Measurements from ENCODE around the gene EEF1A2.

Gene EEF1A2
- total RNA-seq: 0.77 to 3.9 (median 1.2) reads per million in 3 donors

DNA sequence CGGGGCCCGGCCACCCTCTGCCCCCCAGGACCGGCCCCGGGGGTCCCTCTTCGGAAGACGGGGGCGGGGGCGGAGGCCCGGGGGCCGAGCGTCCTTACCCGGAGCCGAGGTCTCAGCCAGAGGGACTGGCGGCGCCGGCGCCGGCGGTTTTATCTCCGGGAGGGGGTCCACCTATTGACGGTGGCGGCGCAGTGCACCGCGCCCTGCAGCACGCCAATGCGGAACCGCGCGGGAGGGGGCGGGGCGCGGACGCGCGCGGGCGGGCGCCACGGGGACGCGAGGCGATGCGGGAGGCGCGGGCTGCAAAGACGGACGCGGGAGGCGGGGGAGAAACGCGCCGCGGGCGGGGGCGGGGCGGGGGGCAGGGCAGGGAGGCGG lies at the start of gene EEF1A2:
Gene EEF1A2, minus strand, starts transcription at position 124 of the 378 bp plus-strand sequence. CDS start 1,320 bp downstream, outside the sequence.
- DNase-seq: peak; percentile 43 to 47 (median 47)

DNA sequence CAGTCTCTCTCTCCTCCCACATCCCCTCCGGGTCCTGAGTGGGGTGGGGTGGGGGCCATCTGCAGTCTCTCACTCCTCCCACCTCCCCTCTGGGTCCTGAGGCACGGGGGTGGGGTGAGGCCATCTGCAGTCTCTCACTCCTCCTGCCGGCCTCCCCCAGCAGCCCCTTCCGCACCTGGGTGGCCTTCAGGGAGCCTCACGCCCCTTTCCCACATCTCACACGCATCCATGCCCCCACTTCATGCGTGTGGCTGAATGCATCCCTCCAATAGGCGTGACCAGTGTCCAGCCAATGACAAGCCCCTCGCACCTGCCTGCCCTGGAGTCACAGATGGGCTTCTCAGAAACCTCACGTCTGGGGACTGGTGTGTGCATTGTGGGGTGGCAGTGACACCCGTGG lies 49.7 kb upstream of the EEF1A2 start:
- Histone ChIP-seq H3K4me1 (ENCODE audit: control insufficient read depth, insufficient read depth, low read length, poor library complexity, severe bottlenecking) (peaks cover 13% of the 10 kb centered on the region), H3K9me3 (ENCODE audit: control insufficient read depth, low read length) (no peaks in the 10 kb centered on the region), H3K27me3 (replicated peaks; ENCODE audit: control insufficient read depth, insufficient read depth, low read length, poor library complexity, severe bottlenecking) (peaks cover 3% of the 10 kb centered on the region), H3K27ac (ENCODE audit: insufficient read depth, low read length, poor library complexity, severe bottlenecking) (no peak overlapping the region), H3K36me3 (ENCODE audit: control insufficient read depth, insufficient read depth, low read length) (no peaks in the 10 kb centered on the region), H3K4me3 (ENCODE audit: insufficient read depth, low read depth, low read length, poor library complexity, severe bottlenecking) (no peak overlapping the region)
- DNase-seq: no peak

More for the DNA sequence above, at the start of gene EEF1A2:
- peaks cover 24% of the 10 kb centered on the region for H3K27me3 ChIP-seq (replicated peaks; ENCODE audit: control insufficient read depth, insufficient read depth, low read length, poor library complexity, severe bottlenecking)
- no peaks in the 10 kb centered on the region for H3K9me3 ChIP-seq (ENCODE audit: control insufficient read depth, low read length)
- peak within 1 kb of the TSS; percentile 37 for H3K4me3 ChIP-seq (ENCODE audit: insufficient read depth, low read depth, low read length, poor library complexity, severe bottlenecking)
- no peak within 1 kb of the TSS for H3K27ac ChIP-seq (ENCODE audit: insufficient read depth, low read length, poor library complexity, severe bottlenecking)
- peaks cover 21% of the 10 kb centered on the region for H3K4me1 ChIP-seq (ENCODE audit: control insufficient read depth, insufficient read depth, low read length, poor library complexity, severe bottlenecking)
- no peaks in the 10 kb centered on the region for H3K36me3 ChIP-seq (ENCODE audit: control insufficient read depth, insufficient read depth, low read length)

- H3K36me3 ChIP-seq (ENCODE audit: control insufficient read depth, insufficient read depth, low read length): no peaks in the 10 kb centered on the region
- no peaks in the 10 kb centered on the region for H3K9me3 ChIP-seq (ENCODE audit: control insufficient read depth, low read length)
- H3K4me3 ChIP-seq (ENCODE audit: insufficient read depth, low read depth, low read length, poor library complexity, severe bottlenecking): no peak within 1 kb of the TSS
- peaks cover 3% of the 10 kb centered on the region for H3K27me3 ChIP-seq (replicated peaks; ENCODE audit: control insufficient read depth, insufficient read depth, low read length, poor library complexity, severe bottlenecking)
- H3K4me1 ChIP-seq (ENCODE audit: control insufficient read depth, insufficient read depth, low read length, poor library complexity, severe bottlenecking): peaks cover 9% of the 10 kb centered on the region
- H3K27ac ChIP-seq (ENCODE audit: insufficient read depth, low read length, poor library complexity, severe bottlenecking): no peak within 1 kb of the TSS
- no peak for DNase-seq
Measured at GRCh38 chr20:63547725-63548480, 49.0 kb upstream of the EEF1A2 start, which contains the start of gene SRMS. SRMS (minus strand) TSS chr20:63547749; CDS start chr20:63547463, 286 bp downstream.

DNA sequence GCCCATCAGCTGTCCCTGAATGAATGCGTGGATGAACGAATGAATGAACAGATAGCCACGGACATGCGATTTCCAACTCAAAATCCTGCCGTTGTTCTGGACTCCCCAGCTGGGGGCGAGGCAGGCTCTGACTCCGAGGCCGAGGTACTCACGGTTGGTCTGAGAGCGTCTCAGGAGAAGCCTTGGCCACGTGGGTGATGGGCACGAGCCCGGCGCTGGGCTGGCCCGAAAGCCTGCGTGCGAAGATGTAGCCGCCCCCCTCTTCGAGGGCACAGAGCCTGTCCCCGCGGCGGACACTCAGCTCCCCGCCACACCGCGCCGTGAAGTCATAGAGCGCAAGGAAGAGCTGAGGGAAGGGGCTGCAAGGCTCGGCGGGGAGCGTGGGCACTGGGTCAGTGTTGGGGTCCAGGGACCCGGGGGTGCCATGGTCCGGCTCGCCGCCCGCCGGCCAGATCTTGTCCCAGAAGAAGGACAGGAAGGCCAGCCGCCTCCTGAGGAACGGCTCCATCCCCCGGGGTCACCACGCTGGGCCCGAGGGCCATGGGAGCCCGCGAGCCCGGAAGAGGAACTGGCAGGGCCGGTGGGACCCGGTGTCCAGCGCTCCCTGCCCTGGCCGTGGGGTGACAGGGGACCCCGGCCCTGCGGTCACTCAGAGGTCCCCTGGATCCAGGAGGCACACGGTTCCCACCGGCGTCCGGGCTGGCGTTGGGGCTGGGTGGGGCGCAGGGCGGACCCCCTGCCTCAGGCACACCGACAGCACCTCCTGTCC lies 48.3 kb upstream of the EEF1A2 start:
- H3K4me3 ChIP-seq (ENCODE audit: insufficient read depth, low read depth, low read length, poor library complexity, severe bottlenecking): no peak overlapping the region
- no peaks in the 10 kb centered on the region for H3K36me3 ChIP-seq (ENCODE audit: control insufficient read depth, insufficient read depth, low read length)
- H3K4me1 ChIP-seq (ENCODE audit: control insufficient read depth, insufficient read depth, low read length, poor library complexity, severe bottlenecking): peaks cover 2% of the 10 kb centered on the region
- H3K27me3 ChIP-seq (replicated peaks; ENCODE audit: control insufficient read depth, insufficient read depth, low read length, poor library complexity, severe bottlenecking): peaks cover 3% of the 10 kb centered on the region
- no peak for DNase-seq
- H3K27ac ChIP-seq (ENCODE audit: insufficient read depth, low read length, poor library complexity, severe bottlenecking): no peak overlapping the region
- no peaks in the 10 kb centered on the region for H3K9me3 ChIP-seq (ENCODE audit: control insufficient read depth, low read length)

GRCh38 chr20:63546256-63546955 lies 47.5 kb upstream of the EEF1A2 start:
- DNase-seq: no peak
- H3K9me3 ChIP-seq (ENCODE audit: control insufficient read depth, low read length): no peaks in the 10 kb centered on the region
- no peak overlapping the region for H3K4me3 ChIP-seq (ENCODE audit: insufficient read depth, low read depth, low read length, poor library complexity, severe bottlenecking)
- H3K36me3 ChIP-seq (ENCODE audit: control insufficient read depth, insufficient read depth, low read length): no peaks in the 10 kb centered on the region
- no peaks in the 10 kb centered on the region for H3K4me1 ChIP-seq (ENCODE audit: control insufficient read depth, insufficient read depth, low read length, poor library complexity, severe bottlenecking)
- peaks cover 3% of the 10 kb centered on the region for H3K27me3 ChIP-seq (replicated peaks; ENCODE audit: control insufficient read depth, insufficient read depth, low read length, poor library complexity, severe bottlenecking)
- H3K27ac ChIP-seq (ENCODE audit: insufficient read depth, low read length, poor library complexity, severe bottlenecking): no peak overlapping the region

DNA sequence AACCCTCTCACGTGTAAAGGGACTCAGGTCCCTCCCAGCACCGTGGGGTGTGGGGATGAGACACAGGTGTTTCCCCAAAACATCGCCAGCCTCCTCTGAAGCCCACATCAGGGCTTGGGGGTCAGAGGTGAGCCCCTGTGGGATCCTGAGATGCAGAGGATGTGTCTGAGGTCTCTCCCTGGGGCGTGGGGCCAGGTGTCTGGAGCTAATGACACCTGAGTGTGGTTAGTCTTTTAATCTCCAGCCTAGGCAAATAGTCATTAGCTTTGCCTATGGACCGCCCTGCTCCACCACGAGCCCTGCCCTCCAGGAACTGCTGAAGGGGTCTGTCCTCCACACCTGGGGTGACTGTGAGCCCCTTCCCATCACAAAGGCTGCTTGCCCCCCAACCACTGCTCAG lies 46.9 kb upstream of the EEF1A2 start:
- Histone ChIP-seq H3K36me3 (ENCODE audit: control insufficient read depth, insufficient read depth, low read length) (no peaks in the 10 kb centered on the region), H3K9me3 (ENCODE audit: control insufficient read depth, low read length) (no peaks in the 10 kb centered on the region), H3K4me3 (ENCODE audit: insufficient read depth, low read depth, low read length, poor library complexity, severe bottlenecking) (no peak overlapping the region), H3K27me3 (replicated peaks; ENCODE audit: control insufficient read depth, insufficient read depth, low read length, poor library complexity, severe bottlenecking) (peaks cover 3% of the 10 kb centered on the region), H3K4me1 (ENCODE audit: control insufficient read depth, insufficient read depth, low read length, poor library complexity, severe bottlenecking) (no peaks in the 10 kb centered on the region), H3K27ac (ENCODE audit: insufficient read depth, low read length, poor library complexity, severe bottlenecking) (no peak overlapping the region)
- no peak for DNase-seq

GRCh38 chr20:63544958-63545516 lies 46.2 kb upstream of the EEF1A2 start:
- Histone ChIP-seq H3K27ac (ENCODE audit: insufficient read depth, low read length, poor library complexity, severe bottlenecking) (no peak overlapping the region), H3K36me3 (ENCODE audit: control insufficient read depth, insufficient read depth, low read length) (no peaks in the 10 kb centered on the region), H3K27me3 (replicated peaks; ENCODE audit: control insufficient read depth, insufficient read depth, low read length, poor library complexity, severe bottlenecking) (peaks cover 2% of the 10 kb centered on the region), H3K4me3 (ENCODE audit: insufficient read depth, low read depth, low read length, poor library complexity, severe bottlenecking) (no peak overlapping the region), H3K9me3 (ENCODE audit: control insufficient read depth, low read length) (no peaks in the 10 kb centered on the region), H3K4me1 (ENCODE audit: control insufficient read depth, insufficient read depth, low read length, poor library complexity, severe bottlenecking) (no peaks in the 10 kb centered on the region)
- DNase-seq: no peak

DNA sequence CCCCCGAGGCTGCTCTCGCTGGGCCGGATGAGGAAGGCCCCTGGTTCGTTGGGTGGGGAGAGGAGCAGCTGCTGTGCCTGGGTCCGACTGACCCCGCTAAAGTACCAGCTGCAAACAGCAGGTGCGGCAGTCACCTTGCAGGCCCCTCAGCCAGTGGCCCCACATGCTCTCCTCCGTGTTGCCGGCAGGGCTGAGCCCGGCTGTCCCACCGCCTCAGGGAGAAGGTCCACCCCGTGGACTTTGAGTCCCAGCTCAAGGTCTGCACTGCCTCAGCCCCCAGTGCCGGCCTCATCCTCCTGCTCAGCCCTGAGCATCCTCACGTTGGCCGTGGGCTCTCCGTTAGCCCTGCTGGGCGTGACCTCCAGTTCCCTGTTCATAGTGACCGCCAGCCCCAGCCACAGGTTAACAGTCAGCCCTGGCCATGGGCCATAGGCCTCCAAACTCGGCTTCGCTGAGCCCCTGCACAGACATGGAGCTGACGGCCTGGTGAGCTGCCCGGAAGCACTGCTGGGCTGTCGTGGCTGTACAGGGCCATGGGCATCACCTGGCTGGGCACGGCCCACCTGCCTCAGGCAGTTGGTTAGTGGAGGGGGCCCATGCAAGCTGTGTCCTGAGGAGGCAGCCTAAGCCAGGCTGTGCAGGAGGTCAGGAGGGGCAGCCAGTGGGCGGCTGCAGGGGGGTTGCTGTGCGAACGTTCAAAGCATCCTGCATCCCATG lies 45.5 kb upstream of the EEF1A2 start:
- Histone ChIP-seq H3K4me1 (ENCODE audit: control insufficient read depth, insufficient read depth, low read length, poor library complexity, severe bottlenecking) (no peaks in the 10 kb centered on the region), H3K27me3 (replicated peaks; ENCODE audit: control insufficient read depth, insufficient read depth, low read length, poor library complexity, severe bottlenecking) (no peaks in the 10 kb centered on the region), H3K4me3 (ENCODE audit: insufficient read depth, low read depth, low read length, poor library complexity, severe bottlenecking) (no peak overlapping the region), H3K27ac (ENCODE audit: insufficient read depth, low read length, poor library complexity, severe bottlenecking) (no peak overlapping the region), H3K36me3 (ENCODE audit: control insufficient read depth, insufficient read depth, low read length) (no peaks in the 10 kb centered on the region), H3K9me3 (ENCODE audit: control insufficient read depth, low read length) (no peaks in the 10 kb centered on the region)
- no peak for DNase-seq

- Histone ChIP-seq H3K4me3 (ENCODE audit: insufficient read depth, low read depth, low read length, poor library complexity, severe bottlenecking) (no peak overlapping the region), H3K9me3 (ENCODE audit: control insufficient read depth, low read length) (no peaks in the 10 kb centered on the region), H3K27ac (ENCODE audit: insufficient read depth, low read length, poor library complexity, severe bottlenecking) (no peak overlapping the region), H3K36me3 (ENCODE audit: control insufficient read depth, insufficient read depth, low read length) (no peaks in the 10 kb centered on the region), H3K27me3 (replicated peaks; ENCODE audit: control insufficient read depth, insufficient read depth, low read length, poor library complexity, severe bottlenecking) (no peaks in the 10 kb centered on the region), H3K4me1 (ENCODE audit: control insufficient read depth, insufficient read depth, low read length, poor library complexity, severe bottlenecking) (peaks cover 5% of the 10 kb centered on the region)
- no peak for DNase-seq
Measured at GRCh38 chr20:63543733-63544132, 44.9 kb upstream of the EEF1A2 start.

All from effector memory CD4-positive, alpha-beta T cell (primary cell).